ENCODE measurements around the gene BTRC. TPM values are rescaled to one million over a fixed set of nuclear protein-coding genes. Genes with fewer than 3 reads are reported as not detected.
"Not testable (repeated sequence)": the region's sequence is repeated elsewhere in the genome, so short reads cannot be mapped to it uniquely, and the experiment has no call there.

The BTRC gene
- 10 to 100 TPM; 17.3 to 20.6 TPM for total RNA-seq

GRCh38 chr10:101353692-101354327 lies at the start of gene BTRC:
TSS of gene BTRC (plus strand) at chr10:101354165. CDS start at chr10:101354181, 16 bp downstream.
- ChIA-PET CTCF (interaction anchor here (3.3 kb wide), 1 partner anchor 13 kb away, joined by 10 read pairs; no protein-coding TSS in a partner anchor), POLR2A (no interaction called here)

DNA sequence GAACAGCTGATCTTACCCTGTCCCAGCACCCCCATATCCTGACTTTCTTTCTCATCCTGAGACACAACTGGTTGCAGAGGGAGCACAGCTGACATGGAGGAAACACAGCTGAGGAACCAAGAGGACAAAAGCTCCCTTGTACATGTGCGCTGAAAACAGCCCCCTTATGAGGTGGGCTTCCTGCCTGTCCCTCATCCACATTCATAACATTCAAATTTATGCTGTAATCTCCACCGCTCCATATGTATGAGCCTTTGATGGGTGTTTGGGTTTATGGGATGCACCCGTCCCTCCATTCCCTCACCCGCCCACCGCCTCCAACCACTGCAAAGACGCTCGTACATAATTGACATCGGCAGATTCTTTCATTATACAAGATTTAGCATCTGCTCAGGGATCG lies 49.6 kb upstream of the BTRC start:
- POLR2A ChIA-PET, result no interaction called here
- CTCF ChIA-PET, result interaction anchor here (2.4 kb wide), 1 partner anchor 12 kb away, joined by 7 read pairs; no protein-coding TSS in a partner anchor

DNA sequence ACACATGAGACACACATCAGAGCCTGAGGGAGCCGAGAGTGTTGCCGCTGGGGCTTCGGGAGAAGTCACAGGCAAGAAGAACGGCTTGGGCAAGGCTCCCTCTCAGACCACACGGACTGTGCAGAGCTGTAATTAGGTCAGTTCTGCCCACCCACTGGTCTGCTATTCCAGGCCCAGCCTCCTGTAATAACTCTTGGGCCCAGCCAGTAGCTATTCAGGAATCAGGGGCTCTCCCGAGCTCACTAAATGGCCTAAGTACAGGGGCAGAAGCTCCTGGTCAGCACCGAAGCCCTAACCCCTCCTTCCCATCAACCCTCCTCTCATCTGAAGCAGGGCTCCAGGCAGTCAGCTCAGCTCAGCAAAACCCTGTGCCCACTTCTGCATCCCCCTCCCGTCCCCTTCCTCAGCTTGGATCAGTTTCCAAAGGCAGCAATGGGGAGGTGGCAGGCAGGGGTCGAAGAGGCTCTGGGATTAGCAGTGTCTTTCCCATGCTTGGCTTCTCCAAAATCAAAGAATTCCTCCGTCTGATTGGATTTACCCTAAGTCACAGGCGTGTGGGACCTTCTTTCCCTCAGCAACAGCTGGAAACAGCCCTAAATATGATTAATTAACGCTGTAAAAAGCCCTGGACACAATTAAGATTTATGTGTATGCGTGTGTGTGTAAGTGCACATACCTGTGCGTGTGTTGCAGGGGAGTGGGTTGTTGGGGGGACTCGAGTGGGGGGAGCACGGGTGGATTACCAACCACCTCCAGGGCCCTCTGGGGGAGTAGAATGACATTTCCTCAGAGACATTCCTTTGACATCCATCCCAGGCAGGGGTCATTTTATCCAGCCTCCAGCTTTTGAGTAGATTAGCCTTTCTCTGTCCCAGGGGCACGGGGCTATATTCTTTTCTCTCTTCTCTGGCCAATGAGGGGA lies 48.4 kb upstream of the BTRC start:
- POLR2A ChIA-PET, result no interaction called here
- CTCF ChIA-PET, result interaction anchor here (0.6 to 1.2 kb wide), 3 partner anchors 14 to 270 kb away, joined by 3 to 6 read pairs (median 4); no protein-coding TSS in a partner anchor

DNA sequence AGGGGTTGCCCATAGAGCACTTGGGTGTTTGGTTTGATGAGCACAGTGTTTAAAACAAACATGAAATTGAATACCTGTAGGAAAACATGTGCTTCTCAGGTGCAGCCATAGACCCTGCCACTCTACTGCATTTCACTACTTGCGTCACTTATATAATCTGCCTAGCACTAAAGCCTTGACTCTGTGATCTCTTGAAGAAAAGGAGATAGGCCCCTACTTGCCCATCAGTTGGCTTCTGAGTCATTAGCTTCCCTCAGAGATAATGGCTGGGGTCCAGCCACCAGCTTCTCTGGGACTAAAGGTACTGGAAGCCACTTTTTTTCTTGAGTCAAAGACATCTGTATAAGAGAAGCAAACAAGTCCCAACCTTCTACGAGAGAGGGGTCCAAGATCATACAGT lies 45.9 kb upstream of the BTRC start:
- POLR2A ChIA-PET, result no interaction called here
- CTCF ChIA-PET, result interaction anchor here (0.5 kb wide), 1 partner anchor 25 kb away, joined by 3 read pairs; no protein-coding TSS in a partner anchor

- ChIA-PET POLR2A (no interaction called here), CTCF (interaction anchor here (0.8 to 1.0 kb wide), 3 partner anchors 18 to 98 kb away, joined by 3 to 4 read pairs (median 3); no protein-coding TSS in a partner anchor)
These were observed 43.3 kb upstream of the BTRC start for GRCh38 chr10:101310529-101311184.

DNA sequence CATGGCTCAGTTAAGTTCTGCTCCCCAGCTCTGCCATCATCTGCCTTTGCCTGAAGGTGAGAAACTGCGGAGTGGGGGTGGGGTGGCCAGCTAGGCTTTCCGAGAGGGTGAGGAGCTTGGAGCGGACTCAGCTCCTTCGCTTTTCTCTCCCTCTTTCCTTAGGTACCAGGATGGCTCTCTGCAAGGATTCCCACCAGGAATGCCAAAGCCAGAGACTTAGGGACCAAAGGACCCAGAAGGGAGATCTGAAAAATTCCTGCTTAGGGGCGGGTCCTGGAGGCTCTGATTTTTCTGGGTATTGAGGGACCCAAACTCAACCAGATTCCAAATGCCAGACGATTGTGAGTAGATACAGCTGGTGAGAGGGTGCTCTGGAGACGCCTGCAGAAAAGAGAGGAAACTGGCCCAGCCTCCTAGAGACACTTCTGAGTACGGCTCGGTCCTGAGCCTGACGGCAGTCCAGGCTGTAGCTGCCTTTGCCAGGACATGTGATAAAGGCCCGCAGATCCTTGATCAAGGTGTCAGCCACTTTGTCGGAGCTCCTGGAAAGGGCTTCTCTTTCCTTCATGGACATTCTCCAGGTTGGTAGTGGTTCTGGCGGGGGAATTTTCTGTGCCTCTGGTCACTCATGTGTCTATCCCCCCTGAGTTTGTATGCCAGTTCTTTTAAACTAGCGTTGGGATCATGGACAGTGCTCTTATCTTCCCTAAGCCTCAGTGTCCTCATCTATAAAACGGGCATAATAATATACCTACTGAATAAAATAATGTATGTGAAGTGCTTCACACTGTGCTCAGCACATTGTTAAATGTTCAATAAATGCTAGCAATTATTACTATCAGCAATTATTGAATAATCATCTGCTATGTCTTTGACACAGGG lies 42.5 kb upstream of the BTRC start:
- ChIA-PET CTCF (interaction anchor here (1.0 kb wide), 1 partner anchor 18 kb away, joined by 3 read pairs; no protein-coding TSS in a partner anchor), POLR2A (no interaction called here)

DNA sequence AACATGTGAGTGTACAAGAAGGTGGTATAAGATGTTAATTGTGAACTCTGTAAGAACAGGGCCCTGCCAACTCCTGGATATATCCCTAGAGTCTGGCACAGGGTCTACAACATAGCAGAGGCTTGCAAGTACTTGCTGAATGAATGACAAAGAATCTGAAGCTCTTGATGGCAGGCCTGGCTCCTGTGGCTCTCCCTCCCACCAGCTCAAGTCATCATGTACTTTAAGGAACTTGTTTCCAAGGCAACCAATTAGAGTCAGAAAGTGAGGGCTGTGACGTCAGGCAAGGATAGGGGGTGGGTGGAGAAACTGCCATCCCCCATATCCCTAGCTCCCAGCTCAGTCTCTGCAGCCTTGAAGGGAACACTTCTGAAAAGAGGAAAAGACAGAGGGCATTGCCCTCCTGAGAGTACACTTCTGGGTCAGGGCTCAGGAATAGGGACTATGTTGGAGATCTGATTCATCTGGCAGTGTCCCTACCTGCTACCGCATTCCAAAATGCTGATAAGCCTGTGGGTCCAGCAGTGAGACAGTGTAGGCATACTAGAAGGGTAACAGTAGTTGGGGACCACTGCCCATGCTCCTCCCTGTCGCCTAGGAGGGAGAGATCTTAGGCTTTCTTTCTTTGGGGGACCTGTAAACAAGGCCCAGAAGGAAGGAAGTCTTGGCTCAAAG lies 34.6 kb upstream of the BTRC start:
- POLR2A ChIA-PET, result no interaction called here
- CTCF ChIA-PET, result no interaction called here

DNA sequence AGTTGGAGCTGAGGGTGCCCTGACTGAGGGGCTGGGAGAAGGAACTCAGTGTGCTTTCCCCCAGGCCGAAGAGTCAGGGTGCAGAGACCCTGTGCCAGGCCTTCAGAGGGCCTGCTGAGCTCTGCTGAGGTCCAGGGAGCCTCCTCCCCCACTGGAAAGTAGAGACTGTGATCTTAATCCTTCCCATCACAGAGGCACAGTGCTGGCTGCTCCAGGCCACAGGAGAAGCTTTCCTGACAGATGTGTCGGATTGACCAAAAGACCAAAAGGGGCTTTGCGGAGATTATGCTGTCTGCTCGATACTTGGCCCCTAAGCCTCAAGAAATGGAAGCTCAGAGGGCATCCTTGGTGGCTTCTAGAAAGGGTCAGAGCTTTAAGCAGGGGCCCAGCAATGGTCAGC lies 32.9 kb upstream of the BTRC start:
- POLR2A ChIA-PET, result no interaction called here
- CTCF ChIA-PET, result interaction anchor here (1.6 kb wide), 1 partner anchor 249 kb away, joined by 3 read pairs; no protein-coding TSS in a partner anchor

DNA sequence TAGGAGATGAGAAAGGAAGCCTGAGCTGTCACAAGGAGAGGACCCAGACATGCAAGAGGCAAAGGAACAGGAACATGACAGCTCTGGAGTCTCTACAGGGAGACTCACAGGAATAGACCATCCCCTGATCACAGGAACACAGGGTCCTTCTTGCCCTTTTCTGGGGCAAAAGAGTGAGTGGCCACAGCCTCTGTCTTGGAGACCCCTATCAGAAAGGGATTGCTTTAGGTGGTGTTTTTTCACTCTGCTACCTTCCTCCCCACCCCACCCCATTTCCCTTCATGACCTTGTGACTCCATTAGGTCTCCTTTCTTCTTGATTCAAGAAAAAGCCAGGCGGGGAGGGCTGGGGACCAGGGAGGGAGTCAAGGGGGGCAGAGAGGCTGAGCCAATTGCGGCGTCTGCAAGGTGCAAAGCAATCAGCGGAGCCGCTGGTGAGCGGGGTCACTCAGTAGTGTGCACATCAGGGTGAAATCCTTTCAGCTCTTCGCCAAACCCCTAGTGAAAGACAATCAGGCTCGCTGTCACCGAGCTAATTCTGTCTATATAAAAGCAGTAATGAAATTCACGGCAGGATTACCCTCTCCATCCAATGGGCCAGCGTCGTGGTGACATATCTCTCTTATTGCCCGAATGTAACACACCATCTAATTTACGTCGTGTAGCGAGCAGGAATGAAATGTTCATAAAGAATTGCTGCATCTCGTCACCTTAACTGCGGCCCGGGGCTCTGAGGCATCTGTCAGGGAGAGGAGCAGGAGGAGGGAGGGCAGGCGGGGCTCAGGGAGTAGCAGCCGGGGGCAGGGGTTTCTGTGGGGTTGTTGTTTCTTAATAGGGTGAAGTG lies 31.5 kb upstream of the BTRC start:
- ChIA-PET POLR2A (no interaction called here), CTCF (no interaction called here)

DNA sequence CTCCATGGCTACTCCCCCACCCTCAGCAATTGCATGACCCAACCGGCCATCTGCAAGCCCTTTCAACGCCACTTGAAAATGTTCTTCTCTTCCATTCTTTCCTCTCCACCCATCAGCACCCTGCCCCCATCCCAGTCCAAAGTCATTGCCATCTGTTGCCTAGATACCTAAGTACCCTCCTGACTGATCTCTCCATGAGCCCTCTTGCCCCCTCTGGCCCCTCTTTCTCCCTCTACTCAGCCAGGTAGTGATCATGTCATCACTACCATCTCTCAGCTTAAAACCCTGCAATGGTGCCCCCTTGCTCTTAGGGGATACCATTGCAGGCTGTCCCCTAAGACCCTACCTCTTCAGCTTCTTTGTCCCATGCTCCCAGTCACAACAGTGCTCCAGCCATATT lies 30.5 kb upstream of the BTRC start:
- POLR2A ChIA-PET, result no interaction called here

GRCh38 chr10:101327454-101327853 lies 26.5 kb upstream of the BTRC start:
- CTCF ChIA-PET, result interaction anchor here (0.6 kb wide), 1 partner anchor 112 kb away, joined by 4 read pairs; no protein-coding TSS in a partner anchor
- POLR2A ChIA-PET, result not testable (repeated sequence)

More for the DNA sequence above, 30.5 kb upstream of the BTRC start:
- CTCF ChIA-PET, result no interaction called here

DNA sequence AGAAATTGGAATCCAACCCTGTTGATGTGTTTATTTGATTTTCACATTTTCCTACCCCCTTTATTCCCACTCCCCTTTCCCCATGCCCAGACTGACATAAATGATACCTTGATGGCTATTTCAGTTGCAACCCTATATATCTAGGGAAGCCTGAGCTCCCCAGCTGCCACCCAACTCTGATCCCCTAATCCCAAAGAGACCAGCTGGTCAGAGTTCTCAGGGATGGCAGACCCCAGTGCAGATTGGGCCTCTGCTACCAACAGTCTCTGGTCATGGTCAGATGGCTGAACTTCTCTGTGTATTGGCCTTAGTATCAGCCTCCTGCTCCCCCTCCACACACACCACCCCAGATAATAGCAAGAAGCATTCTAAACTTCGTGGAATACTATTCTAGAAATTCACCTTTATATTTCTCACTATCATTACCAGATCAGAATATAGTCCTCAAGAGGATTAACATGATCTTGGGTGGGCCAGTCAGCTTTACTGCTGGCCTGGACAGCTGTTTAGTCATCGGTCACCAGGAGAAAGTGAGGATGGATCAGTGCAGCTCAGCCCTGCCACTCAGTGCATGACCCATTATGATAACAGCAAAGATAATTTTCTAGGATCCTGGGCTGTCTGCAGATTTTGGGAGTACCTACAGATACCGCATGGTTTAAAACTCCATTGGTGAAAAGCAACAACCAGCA lies 24.5 kb upstream of the BTRC start:
- POLR2A ChIA-PET, result no interaction called here
- CTCF ChIA-PET, result interaction anchor here (0.6 to 1.1 kb wide), 2 partner anchors 18 to 79 kb away, joined by 3 to 4 read pairs; no protein-coding TSS in a partner anchor

GRCh38 chr10:101330231-101330630 lies 23.7 kb upstream of the BTRC start:
- CTCF ChIA-PET, result interaction anchor here (1.1 kb wide), 1 partner anchor 19 kb away, joined by 3 read pairs; no protein-coding TSS in a partner anchor

DNA sequence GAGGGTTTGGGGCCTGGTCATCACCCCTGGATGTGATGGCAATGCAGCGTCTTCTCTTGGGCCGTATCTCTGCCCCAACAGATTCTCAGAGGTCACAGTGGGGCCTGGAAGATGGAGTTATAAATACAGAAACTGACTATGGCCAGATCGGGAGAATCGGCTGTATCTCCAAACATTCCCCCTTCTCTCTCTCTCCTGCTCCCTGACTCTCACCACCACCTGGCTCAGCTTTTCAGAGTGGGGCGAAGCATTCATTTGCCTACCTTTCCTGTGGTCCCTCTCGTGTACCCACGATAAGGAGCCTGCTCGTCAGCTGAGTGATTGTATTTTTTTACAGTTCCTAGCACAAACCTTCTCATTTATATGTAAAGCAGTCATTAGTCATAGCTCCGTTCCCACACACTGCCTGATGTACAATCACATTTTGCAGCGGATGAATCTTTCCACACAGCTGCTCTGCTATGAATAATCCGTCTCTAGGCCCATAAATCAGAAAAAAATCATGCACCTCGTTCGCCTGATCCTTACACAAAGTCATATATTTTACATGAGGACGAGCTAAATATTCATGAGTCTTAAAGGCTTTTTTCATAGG lies 23.2 kb upstream of the BTRC start:
- CTCF ChIA-PET, result no interaction called here
- POLR2A ChIA-PET, result no interaction called here

More at GRCh38 chr10:101330231-101330630, 23.7 kb upstream of the BTRC start:
- POLR2A ChIA-PET, result no interaction called here

DNA sequence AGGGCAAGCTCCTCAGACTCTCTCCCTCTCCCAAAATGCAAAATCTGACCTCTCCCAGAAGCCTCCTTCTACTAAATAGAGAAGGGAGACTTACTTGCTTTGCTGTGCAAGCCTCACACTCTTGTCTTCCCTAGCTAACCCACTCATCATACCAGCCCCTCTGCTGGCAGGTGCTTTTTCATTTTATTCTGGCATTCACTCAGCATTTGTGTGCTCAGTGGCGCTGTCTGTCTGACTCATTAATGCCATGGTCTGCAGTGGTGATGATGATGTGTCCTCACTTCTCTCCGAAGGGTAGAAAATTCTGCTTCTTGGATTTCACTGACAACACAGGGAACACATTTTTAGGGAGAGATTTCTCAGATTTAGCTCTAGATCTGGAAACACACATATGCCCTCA lies 22.0 kb upstream of the BTRC start:
- ChIA-PET POLR2A (no interaction called here), CTCF (interaction anchor here (1.0 kb wide), 1 partner anchor 60 kb away, joined by 3 read pairs; no protein-coding TSS in a partner anchor)

GRCh38 chr10:101334259-101334658 lies 19.7 kb upstream of the BTRC start:
- POLR2A ChIA-PET, CTCF ChIA-PET: not testable (repeated sequence)
